GM12878 (cell line): ENCODE results near the gene HORMAD2. TPM values are rescaled to one million over a fixed set of nuclear protein-coding genes. Genes with fewer than 3 reads are reported as not detected.

Experiments used
- ATAC-seq: fragments of 200-7000 bp; cut with Tn5 transposase; 3 replicates; pipeline ENCODE4 v1.9.1; 2020; ENCODE audit warnings: mild to moderate bottlenecking, moderate library complexity
- BruUV-seq: library from RNA; stranded (reverse); fragments of 400-500 nt; replicated peaks from 2 replicates; lab custom pipeline; 2021; lab: Mats Ljungman, UMichigan
- CTCF ChIA-PET: fragments of 300-600 bp; sonication (Branson Sonifier 250); formaldehyde crosslinking; extraction: SDS; loops from one replicate; lab custom pipeline; 2021; ENCODE audit warnings: inconsistent platforms; lab: Yijun Ruan, JAX
- POLR2A ChIA-PET: fragments of 350-600 bp; formaldehyde crosslinking; extraction: SDS; loops from one replicate; lab custom pipeline; 2021; ENCODE audit warnings: inconsistent platforms; lab: Charles Lee
- RAD21 ChIA-PET: fragments of 300-600 bp; sonication (Branson Sonifier 250); formaldehyde crosslinking; loops from one replicate; lab custom pipeline; 2023; ENCODE audit warnings: antibody characterized with exemption; ENCODE audit not compliant: unreplicated experiment; lab: Charles Lee
- SMC1A ChIA-PET: fragments of 300-600 bp; sonication (Branson Sonifier 250); formaldehyde crosslinking; loops from one replicate; lab custom pipeline; 2023; ENCODE audit not compliant: unreplicated experiment, uncharacterized antibody; lab: Charles Lee
- DNase-seq: peaks from one replicate; pipeline ENCODE4 v3.0.0-alpha.2; 2011; ENCODE audit warnings: low read depth, low spot score
- FAIRE-seq: peaks from 3 replicates; lab custom pipeline; 2011; peaks lifted over from hg19 to GRCh38; lab: Jason Lieb, UNC
- H2AFZ ChIP-seq: 2 replicates; pipeline ENCODE4 v1.6.0; 2011; ENCODE audit warnings: low read depth, low read length, control low read depth; ENCODE audit not compliant: control insufficient read depth
- H3K27ac ChIP-seq: 2 replicates; pipeline ENCODE4 v1.5.1; 2011; ENCODE audit warnings: control low read depth; ENCODE audit not compliant: control insufficient read depth, insufficient read depth
- H3K27me3 ChIP-seq, 2 experiments: replicated peaks in 1 of 2; 2 replicates each; pipeline versions ENCODE4 v1.6.0 to v1.6.1; 2011; ENCODE audit warnings: low read length in 1 of 2; ENCODE audit not compliant: control insufficient read depth in 2 of 2, insufficient read depth in 2 of 2
- H3K36me3 ChIP-seq, 2 experiments: 2 replicates each; pipeline ENCODE4 v1.5.1; 2011; ENCODE audit warnings: low read length in 1 of 2; ENCODE audit not compliant: control insufficient read depth in 2 of 2, insufficient read depth in 2 of 2
- H3K4me1 ChIP-seq: 2 replicates; pipeline ENCODE4 v1.6.1; 2011; ENCODE audit warnings: mild to moderate bottlenecking, low read length, moderate library complexity, mixed read lengths; ENCODE audit not compliant: control insufficient read depth, insufficient read depth
- H3K4me2 ChIP-seq: 2 replicates; pipeline ENCODE4 v1.6.0; 2011; ENCODE audit warnings: control low read depth; ENCODE audit not compliant: control insufficient read depth, insufficient read depth
- H3K4me3 ChIP-seq: fragments of 200-600 bp; sonication (generic); 2 replicates; pipeline ENCODE4 v1.5.1; 2016
- H3K79me2 ChIP-seq: 2 replicates; pipeline ENCODE4 v1.6.0; 2011; ENCODE audit warnings: low read length; ENCODE audit not compliant: control insufficient read depth, insufficient read depth
- H3K9ac ChIP-seq: 2 replicates; pipeline ENCODE4 v1.8.0; 2011; ENCODE audit warnings: low read length, control low read depth, mixed read lengths; ENCODE audit not compliant: control insufficient read depth, insufficient read depth
- H3K9me3 ChIP-seq: replicated peaks from 3 replicates; pipeline ENCODE4 v1.5.1; 2011; ENCODE audit warnings: mild to moderate bottlenecking, low read length; ENCODE audit not compliant: control insufficient read depth, insufficient read depth
- H4K20me1 ChIP-seq: 2 replicates; pipeline ENCODE4 v1.6.0; 2011; ENCODE audit not compliant: control insufficient read depth, insufficient read depth
- ASH2L ChIP-seq: fragments of 300-600, 200-600 bp; sonication (generic); IDR thresholded peaks from 2 replicates; pipeline ENCODE4 v1.6.1; 2017; ENCODE audit warnings: low read depth, mild to moderate bottlenecking, borderline replicate concordance
- BCL11A ChIP-seq: IDR thresholded peaks from 2 replicates; pipeline ENCODE4 v1.6.1; 2011; ENCODE audit warnings: low read depth, low read length
- CEBPB ChIP-seq, 2 experiments: fragments of 150-350 bp in 1 of 2; IDR thresholded peaks; 2 replicates each; pipeline ENCODE4 v1.6.1; 2012 to 2014; ENCODE audit warnings: low read depth in 2 of 2, low read length in 2 of 2, borderline replicate concordance in 1 of 2, inconsistent platforms in 1 of 2
- CHD2 ChIP-seq: IDR thresholded peaks from 2 replicates; pipeline ENCODE4 v1.6.1; 2011; ENCODE audit warnings: low read depth, low read length, improper control_type of control experiment, borderline replicate concordance
- DPF2 ChIP-seq: fragments of 450-650 bp; IDR thresholded peaks from 2 replicates; pipeline ENCODE4 v1.6.1; 2017; ENCODE audit warnings: mild to moderate bottlenecking
- ETV6 ChIP-seq, 2 experiments: fragments of 450-650 bp in 1 of 2; IDR thresholded peaks in 1 of 2; conservative IDR thresholded peaks in 1 of 2; 2 replicates each; pipeline ENCODE4 v1.6.1; 2014; ENCODE audit warnings: antibody characterized with exemption in 1 of 2, borderline replicate concordance in 1 of 2, low read depth in 1 of 2, mild to moderate bottlenecking in 1 of 2, moderate library complexity in 1 of 2
- KAT2A ChIP-seq: conservative IDR thresholded peaks from 2 replicates; pipeline ENCODE4 v1.6.1; 2011; ENCODE audit warnings: low read depth, low read length; ENCODE audit not compliant: control insufficient read depth
- LARP7 ChIP-seq: fragments of 450-650 bp; IDR thresholded peaks from 2 replicates; pipeline ENCODE4 v1.6.1; 2017; ENCODE audit warnings: mild to moderate bottlenecking
- RBBP5 ChIP-seq: fragments of 200-600 bp; sonication (generic); conservative IDR thresholded peaks from 2 replicates; pipeline ENCODE4 v1.6.1; 2016
- ZBED1 ChIP-seq: IDR thresholded peaks from 2 replicates; pipeline ENCODE4 v1.6.1; 2016; ENCODE audit warnings: borderline replicate concordance
- ZNF24 ChIP-seq: fragments of 450-650 bp; IDR thresholded peaks from 2 replicates; pipeline ENCODE4 v1.6.1; 2017; ENCODE audit warnings: antibody characterized with exemption, mild to moderate bottlenecking
- WGBS: methylation state at CpG from one replicate; pipeline ENCODE4 v1.1.6; 2016; ENCODE audit warnings: low lambda C conversion rate; ENCODE audit not compliant: insufficient replicate concordance, insufficient coverage; ENCODE audit errors: missing lambda C conversion rate; 5-methylcytosine and 5-hydroxymethylcytosine counted together
- in situ Hi-C: fragments of 300-500 bp; cut with MboI; formaldehyde crosslinking; loops from 9 replicates; pipeline ENCODE4 v1.14.3; 2018; ENCODE audit warnings: mixed read lengths
- intact Hi-C: fragments of 100-400 bp; cut with micrococcal nuclease; formaldehyde crosslinking; loops from one replicate; pipeline ENCODE4 v1.14.2; 2022; ENCODE audit not compliant: unreplicated experiment
- polyA plus RNA-seq, 11 experiments: library from polyadenylated mRNA; depleted of rRNA in 4 of 11; unstranded in 6 of 11; stranded (reverse) in 5 of 11; fragments of >200 nt; fragmentation: Nextera tagmentation in 4 of 11; fragmentation: Illumina TruSeq in 1 of 11; extraction: Ambion mirVana in 4 of 11; extraction: Trizol in 1 of 11; gene quantifications; 1 replicate in 1 of 11; 2 replicates in 10 of 11; pipeline versions ENCODE4 v1.2.1 to v1.2.3, GENCODE V29; 2011 to 2016; ENCODE audit warnings: inconsistent platforms in 2 of 11, missing spikeins in 2 of 11, low read depth in 1 of 11
- total RNA-seq, 4 experiments: library from RNA; depleted of rRNA in 3 of 4; stranded (reverse); fragments of >200 nt in 3 of 4; fragmentation: Illumina TruSeq in 1 of 4; extraction: Trizol in 1 of 4; gene quantifications; 2 replicates each; pipeline versions ENCODE4 v1.2.1 to v1.2.3, GENCODE V29; 2013 to 2021
- TF ChIP-seq, protein P1 (sequence below): IDR thresholded peaks from 2 replicates; pipeline ENCODE4 v1.6.1; 2011; ENCODE audit warnings: low read depth, mild to moderate bottlenecking, low read length, moderate library complexity, borderline replicate concordance; ENCODE audit errors: extremely low read depth
- TF ChIP-seq, protein P2 (sequence below): fragments of 450-650 bp; formaldehyde crosslinking; IDR thresholded peaks from 2 replicates; pipeline ENCODE4 v1.4.0; 2020; ENCODE audit warnings: mild to moderate bottlenecking, moderate library complexity

The HORMAD2 gene
- total and polyA plus RNA-seq, 10 of the 15 experiments (the other 5 are each of a cell fraction or from before 2014, with no cell fraction given): 0.07 to 0.13 TPM; not detected in 8

DNA sequence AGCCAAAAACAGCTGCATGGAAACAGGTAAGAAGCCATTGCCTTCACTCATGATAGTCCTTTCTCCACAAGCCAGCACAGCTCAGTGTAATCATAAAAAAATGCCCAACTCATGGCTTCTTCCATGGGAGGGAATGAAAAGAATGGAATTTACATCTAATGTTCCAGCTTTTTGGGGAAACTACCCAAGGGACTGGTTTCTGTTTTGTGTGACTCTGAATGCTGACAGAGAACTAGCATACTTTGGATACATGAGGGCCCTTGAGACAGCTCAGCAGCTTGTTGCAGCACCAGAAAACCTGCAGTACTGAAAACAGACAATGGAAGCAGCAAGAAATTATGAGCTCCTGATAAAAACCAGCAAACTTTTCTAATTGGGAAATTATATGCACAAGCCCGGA, 24.2 kb upstream of the HORMAD2 start:
- no peak overlapping the region for H2AFZ ChIP-seq
- SMC1A ChIA-PET: interaction anchor here (0.7 to 1.3 kb wide), 2 partner anchors 13 to 887 kb away, joined by 3 to 4 read pairs; no protein-coding TSS in a partner anchor
- no peak overlapping the region for H3K9ac ChIP-seq
- no peak overlapping the region for H3K4me3 ChIP-seq
- intact Hi-C loops (no loop called here), in situ Hi-C loops (no loop called here)
- TF ChIP-seq LARP7 (no peak), ASH2L (no peak), KAT2A (no peak), DPF2 (no peak), ZBED1 (no peak), CEBPB (IDR thresholded peaks at IDR 0.05; ENCODE audit: borderline replicate concordance in 1 of 2, low read depth in 2 of 2, low read length in 2 of 2) (no peak), ZNF24 (no peak), CHD2 (no peak), RBBP5 (no peak), BCL11A (no peak), ETV6 (conservative IDR thresholded peaks at IDR 0.05 in 1 of 2, IDR thresholded peaks at IDR 0.05 in 1 of 2; ENCODE audit: borderline replicate concordance in 1 of 2, low read depth in 1 of 2) (no peak)
- TF ChIP-seq, protein P1, sequence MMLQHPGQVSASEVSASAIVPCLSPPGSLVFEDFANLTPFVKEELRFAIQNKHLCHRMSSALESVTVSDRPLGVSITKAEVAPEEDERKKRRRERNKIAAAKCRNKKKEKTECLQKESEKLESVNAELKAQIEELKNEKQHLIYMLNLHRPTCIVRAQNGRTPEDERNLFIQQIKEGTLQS: no peak
- TF ChIP-seq, protein P2, sequence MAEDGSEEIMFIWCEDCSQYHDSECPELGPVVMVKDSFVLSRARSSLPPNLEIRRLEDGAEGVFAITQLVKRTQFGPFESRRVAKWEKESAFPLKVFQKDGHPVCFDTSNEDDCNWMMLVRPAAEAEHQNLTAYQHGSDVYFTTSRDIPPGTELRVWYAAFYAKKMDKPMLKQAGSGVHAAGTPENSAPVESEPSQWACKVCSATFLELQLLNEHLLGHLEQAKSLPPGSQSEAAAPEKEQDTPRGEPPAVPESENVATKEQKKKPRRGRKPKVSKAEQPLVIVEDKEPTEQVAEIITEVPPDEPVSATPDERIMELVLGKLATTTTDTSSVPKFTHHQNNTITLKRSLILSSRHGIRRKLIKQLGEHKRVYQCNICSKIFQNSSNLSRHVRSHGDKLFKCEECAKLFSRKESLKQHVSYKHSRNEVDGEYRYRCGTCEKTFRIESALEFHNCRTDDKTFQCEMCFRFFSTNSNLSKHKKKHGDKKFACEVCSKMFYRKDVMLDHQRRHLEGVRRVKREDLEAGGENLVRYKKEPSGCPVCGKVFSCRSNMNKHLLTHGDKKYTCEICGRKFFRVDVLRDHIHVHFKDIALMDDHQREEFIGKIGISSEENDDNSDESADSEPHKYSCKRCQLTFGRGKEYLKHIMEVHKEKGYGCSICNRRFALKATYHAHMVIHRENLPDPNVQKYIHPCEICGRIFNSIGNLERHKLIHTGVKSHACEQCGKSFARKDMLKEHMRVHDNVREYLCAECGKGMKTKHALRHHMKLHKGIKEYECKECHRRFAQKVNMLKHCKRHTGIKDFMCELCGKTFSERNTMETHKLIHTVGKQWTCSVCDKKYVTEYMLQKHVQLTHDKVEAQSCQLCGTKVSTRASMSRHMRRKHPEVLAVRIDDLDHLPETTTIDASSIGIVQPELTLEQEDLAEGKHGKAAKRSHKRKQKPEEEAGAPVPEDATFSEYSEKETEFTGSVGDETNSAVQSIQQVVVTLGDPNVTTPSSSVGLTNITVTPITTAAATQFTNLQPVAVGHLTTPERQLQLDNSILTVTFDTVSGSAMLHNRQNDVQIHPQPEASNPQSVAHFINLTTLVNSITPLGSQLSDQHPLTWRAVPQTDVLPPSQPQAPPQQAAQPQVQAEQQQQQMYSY (CRISPR knock-in tag): no peak
- H3K79me2 ChIP-seq: no peaks in the 10 kb centered on the region
- no peaks in the 10 kb centered on the region for H4K20me1 ChIP-seq
- CTCF ChIA-PET: interaction anchor here (1.2 kb wide), 1 partner anchor 419 kb away, joined by 4 read pairs; no protein-coding TSS in a partner anchor
- BruUV-seq: no TSS peak
- 90% methylated on average over 1 of the region's 1 CpG for WGBS
- H3K36me3 ChIP-seq: no peaks in the 10 kb centered on the region
- H3K27ac ChIP-seq: no peak overlapping the region
- DNase-seq (no peak), FAIRE-seq (no peak), ATAC-seq (no peak)
- no peak overlapping the region for H3K4me2 ChIP-seq
- POLR2A ChIA-PET: no interaction called here
- peaks cover 2% of the 10 kb centered on the region; the same call in 1 of the 3 replicates for H3K9me3 ChIP-seq
- H3K27me3 ChIP-seq: no peaks in the 10 kb centered on the region
- RAD21 ChIA-PET: no interaction called here
- H3K4me1 ChIP-seq: no peaks in the 10 kb centered on the region
